AG04450 (cell line): ENCODE results near the gene PDGFB. TPM values are rescaled to one million over a fixed set of nuclear protein-coding genes. Genes with fewer than 3 reads are reported as not detected.

Source experiments
- CTCF ChIA-PET: fragments of 300-600, 350-600 bp; formaldehyde crosslinking; extraction: SDS; loops from one replicate; lab custom pipeline; 2022; ENCODE audit warnings: antibody characterized with exemption, inconsistent platforms; lab: Charles Lee
- POLR2A ChIA-PET: fragments of 350-600 bp; formaldehyde crosslinking; extraction: SDS; loops from one replicate; lab custom pipeline; 2021; ENCODE audit warnings: antibody characterized with exemption, inconsistent platforms; lab: Yijun Ruan, JAX
- DNase-seq: peaks from one replicate; pipeline ENCODE4 v3.0.0-alpha.2; 2011; ENCODE audit warnings: low read depth, low spot score
- H3K27ac ChIP-seq: one replicate; pipeline ENCODE4 v1.5.1; 2012; ENCODE audit warnings: low read depth, low read length, control low read depth
- H3K27me3 ChIP-seq: one replicate; pipeline ENCODE4 v1.6.0; 2012; ENCODE audit warnings: low read length; ENCODE audit not compliant: control insufficient read depth, insufficient read depth
- H3K4me3 ChIP-seq: 2 replicates; pipeline ENCODE4 v1.5.1; 2011; ENCODE audit warnings: mild to moderate bottlenecking, low read depth, low read length, control low read depth
- H3K9me3 ChIP-seq: 2 replicates; pipeline ENCODE4 v1.5.1; 2012; ENCODE audit warnings: low read length; ENCODE audit not compliant: control insufficient read depth, insufficient read depth
- CTCF ChIP-seq: IDR thresholded peaks from 2 replicates; pipeline ENCODE4 v1.5.1; 2011; ENCODE audit warnings: low read depth, low read length, control low read depth, inconsistent platforms
- polyA plus RNA-seq: library from polyadenylated mRNA; depleted of rRNA; stranded (reverse); fragments of >200 nt; gene quantifications from 2 replicates; pipeline ENCODE4 v1.2.3, GENCODE V29; 2011

Gene PDGFB
- polyA plus RNA-seq, 1 experiment, result 0.19 TPM

GRCh38 chr22:39288135-39288898 is 43.5 kb upstream of the PDGFB start:
- H3K27me3 ChIP-seq, result no peaks in the 10 kb centered on the region
- no peak overlapping the region for H3K4me3 ChIP-seq
- H3K9me3 ChIP-seq, result peaks cover 16% of the 10 kb centered on the region
- DNase-seq, result no peak
- H3K27ac ChIP-seq, result no peak overlapping the region
- ChIA-PET POLR2A (no interaction called here), CTCF (no interaction called here)
- TF ChIP-seq CTCF, result no peak

DNA sequence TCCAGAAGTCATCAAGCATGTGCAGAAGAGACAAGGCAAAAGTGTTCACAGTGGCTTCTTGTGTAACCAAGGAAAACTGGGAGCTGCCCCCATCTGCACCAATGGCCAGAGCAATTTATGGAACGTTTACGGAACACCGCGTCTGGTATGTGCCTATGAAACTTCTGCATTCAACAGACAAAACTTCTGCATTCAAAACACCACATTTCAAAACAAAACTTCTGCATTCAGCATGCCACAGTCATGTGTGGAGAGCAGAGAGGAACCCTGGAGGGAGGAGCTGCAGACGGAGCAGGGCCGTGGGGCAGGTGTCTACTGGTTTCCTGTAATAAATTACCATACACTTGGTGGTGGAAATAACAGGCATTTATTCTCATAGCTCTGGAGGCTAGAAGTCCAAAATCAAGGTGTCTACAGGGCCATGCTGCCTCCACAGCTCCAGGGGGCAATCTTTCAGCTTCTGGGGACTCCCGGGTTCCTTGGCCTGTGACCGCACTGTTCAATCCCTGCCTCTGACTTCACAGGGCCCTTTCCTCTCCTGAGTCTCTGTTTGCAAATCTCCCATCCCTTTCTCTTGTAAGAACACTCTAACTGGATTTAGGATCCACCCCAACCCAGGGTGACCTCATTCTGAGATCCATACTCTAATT is 42.4 kb upstream of the PDGFB start:
- no peak overlapping the region for H3K27ac ChIP-seq
- no peak for DNase-seq
- H3K27me3 ChIP-seq, result no peaks in the 10 kb centered on the region
- no peak for TF ChIP-seq CTCF
- no peak overlapping the region for H3K4me3 ChIP-seq
- ChIA-PET POLR2A (interaction anchor here (0.5 to 1.2 kb wide), 2 partner anchors 32 to 46 kb away, joined by 4 to 5 read pairs; no protein-coding TSS in a partner anchor), CTCF (interaction anchor here (0.5 kb wide), 1 partner anchor 17 kb away, joined by 3 read pairs; no protein-coding TSS in a partner anchor)
- peaks cover 16% of the 10 kb centered on the region for H3K9me3 ChIP-seq

DNA sequence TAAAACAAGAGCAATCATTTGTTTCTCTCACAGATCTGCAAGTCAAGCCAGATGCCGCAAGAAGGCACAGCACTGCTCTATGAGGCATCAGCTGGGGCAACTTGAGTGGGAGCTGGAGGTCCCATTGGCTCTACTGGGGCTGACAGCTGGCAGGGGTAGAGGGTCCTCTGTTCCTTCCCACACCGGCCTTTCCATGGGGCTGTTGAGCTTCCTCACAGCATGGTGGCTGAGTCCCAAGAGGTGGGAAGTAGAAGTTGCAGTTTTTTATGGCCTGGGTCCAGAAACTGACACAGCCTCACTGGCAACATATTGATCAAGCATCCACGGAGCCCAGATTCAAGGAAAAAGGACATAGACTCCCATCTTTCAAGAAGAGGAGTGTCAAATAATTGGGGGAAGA is 40.2 kb upstream of the PDGFB start:
- ChIA-PET POLR2A (interaction anchor here (1.1 kb wide), 1 partner anchor 26 kb away, joined by 4 read pairs; no protein-coding TSS in a partner anchor), CTCF (no interaction called here)

GRCh38 chr22:39284142-39284980 is 39.6 kb upstream of the PDGFB start:
- Histone ChIP-seq H3K27ac (no peak overlapping the region), H3K9me3 (peaks cover 16% of the 10 kb centered on the region), H3K27me3 (no peaks in the 10 kb centered on the region), H3K4me3 (no peak overlapping the region)
- no peak for DNase-seq
- POLR2A ChIA-PET, result interaction anchor here (0.6 to 1.1 kb wide), 2 partner anchors 27 to 240 kb away, joined by 3 to 4 read pairs; no protein-coding TSS in a partner anchor
- CTCF ChIA-PET, result no interaction called here
- TF ChIP-seq CTCF, result no peak

More for the DNA sequence above, 40.2 kb upstream of the PDGFB start:
- Histone ChIP-seq H3K27me3 (no peaks in the 10 kb centered on the region), H3K4me3 (no peak overlapping the region), H3K27ac (no peak overlapping the region), H3K9me3 (peaks cover 16% of the 10 kb centered on the region)
- no peak for DNase-seq
- no peak for TF ChIP-seq CTCF
